T-helper 9 cell (primary cell): ENCODE data around the gene TJP1.
"Not testable (repeated sequence)": the region's sequence is repeated elsewhere in the genome, so short reads cannot be mapped to it uniquely, and the experiment has no call there.

Source experiments
- DNase-seq: peaks from one replicate; pipeline ENCODE4 v3.0.0-alpha.2; 2020

The TJP1 gene

GRCh38 chr15:29838352-29839010 is 16.2 kb upstream of the TJP1 start:
- no peak for DNase-seq

GRCh38 chr15:29835301-29835700 is 13.0 kb upstream of the TJP1 start:
- no peak for DNase-seq

- no peak for DNase-seq
Observed at GRCh38 chr15:29832709-29833108, 10.4 kb upstream of the TJP1 start.

- DNase-seq = no peak
Observed at GRCh38 chr15:29826908-29827820, 4.9 kb upstream of the TJP1 start.

- DNase-seq = no peak
Observed at GRCh38 chr15:29825227-29825626, 3.0 kb upstream of the TJP1 start.

GRCh38 chr15:29822684-29823459 is 604 bp upstream of the TJP1 start:
- no peak for DNase-seq

- DNase-seq = no peak
Observed at GRCh38 chr15:29821416-29822099, 710 bp downstream of the TJP1 start.

- DNase-seq = no peak
Observed at GRCh38 chr15:29820394-29821154, 1.7 kb downstream of the TJP1 start.

GRCh38 chr15:29819979-29820378 is 2.3 kb downstream of the TJP1 start:
- DNase-seq = no peak

GRCh38 chr15:29818141-29818540 is 4.1 kb downstream of the TJP1 start:
- DNase-seq = no peak

- DNase-seq = not testable (repeated sequence)
Observed at GRCh38 chr15:29817455-29817854, 4.8 kb downstream of the TJP1 start.

GRCh38 chr15:29815000-29815710 is 7.1 kb downstream of the TJP1 start:
- DNase-seq = no peak

- no peak for DNase-seq
Observed at GRCh38 chr15:29813009-29813408, 9.3 kb downstream of the TJP1 start.

GRCh38 chr15:29812384-29812694 is 9.9 kb downstream of the TJP1 start:
- no peak for DNase-seq

- DNase-seq = no peak
Observed at GRCh38 chr15:29811691-29812383, 10.4 kb downstream of the TJP1 start.

- no peak for DNase-seq
Observed at GRCh38 chr15:29805708-29806104, 16.6 kb downstream of the TJP1 start.

GRCh38 chr15:29805043-29805707 is 17.1 kb downstream of the TJP1 start:
- DNase-seq = no peak

- DNase-seq = no peak
Observed at GRCh38 chr15:29802411-29802810, 19.9 kb downstream of the TJP1 start.

GRCh38 chr15:29800491-29801366 is 21.5 kb downstream of the TJP1 start:
- DNase-seq = no peak
